Neuronal stem cell (in vitro differentiated cells): Measurements from ENCODE around the gene TMEM175.

Source experiments
- DNase-seq: peaks from one replicate; pipeline ENCODE4 v3.0.0-alpha.2; 2013; ENCODE audit warnings: low spot score
- H2AFZ ChIP-seq: one replicate; pipeline ENCODE4 v1.6.1; 2013; ENCODE audit warnings: mild to moderate bottlenecking, low read length, inconsistent platforms
- H2AK5ac ChIP-seq: 2 replicates; pipeline ENCODE4 v1.6.1; 2013; ENCODE audit warnings: low read depth, mild to moderate bottlenecking, inconsistent platforms, low read length, moderate library complexity, mixed read lengths
- H2BK120ac ChIP-seq: 2 replicates; pipeline ENCODE4 v1.6.1; 2013; ENCODE audit warnings: low read depth, mild to moderate bottlenecking, inconsistent platforms, low read length, moderate library complexity, mixed read lengths
- H2BK12ac ChIP-seq: one replicate; pipeline ENCODE4 v1.6.1; 2013; ENCODE audit warnings: low read length, inconsistent platforms
- H2BK15ac ChIP-seq: 2 replicates; pipeline ENCODE4 v1.6.1; 2013; ENCODE audit warnings: mild to moderate bottlenecking, low read length, inconsistent platforms, mixed read lengths
- H2BK5ac ChIP-seq: one replicate; pipeline ENCODE4 v1.6.1; 2013; ENCODE audit warnings: inconsistent platforms, mild to moderate bottlenecking, low read length, moderate library complexity
- H3K14ac ChIP-seq: one replicate; pipeline ENCODE4 v1.6.1; 2013; ENCODE audit warnings: low read length, inconsistent platforms
- H3K18ac ChIP-seq: 2 replicates; pipeline ENCODE4 v1.6.1; 2013; ENCODE audit warnings: low read length, inconsistent platforms
- H3K23ac ChIP-seq: 2 replicates; pipeline ENCODE4 v1.6.1; 2013; ENCODE audit warnings: low read depth, mild to moderate bottlenecking, mixed read lengths, low read length, inconsistent platforms; ENCODE audit not compliant: poor library complexity
- H3K27ac ChIP-seq: replicated peaks from 3 replicates; pipeline ENCODE4 v1.5.1; 2013; ENCODE audit warnings: low read length, inconsistent platforms
- H3K27me3 ChIP-seq, 3 experiments: 2 replicates each; pipeline ENCODE4 v1.6.1; 2013; ENCODE audit warnings: low read length in 3 of 3, mild to moderate bottlenecking in 2 of 3, inconsistent platforms in 1 of 3, low read depth in 1 of 3, mixed read lengths in 1 of 3, moderate library complexity in 1 of 3; ENCODE audit not compliant: control insufficient read depth in 3 of 3, insufficient read depth in 3 of 3
- H3K36me3 ChIP-seq, 2 donors: replicated peaks in 1 of 2; 2 replicates each; pipeline ENCODE4 v1.6.1; 2013; ENCODE audit warnings: low read length in 2 of 2; ENCODE audit not compliant: control insufficient read depth in 2 of 2, insufficient read depth in 2 of 2
- H3K4ac ChIP-seq: 2 replicates; pipeline ENCODE4 v1.6.1; 2013; ENCODE audit warnings: inconsistent platforms, mild to moderate bottlenecking, low read length, moderate library complexity
- H3K4me1 ChIP-seq, 2 donors: 1 replicate in 1 of 2; 2 replicates in 1 of 2; pipeline ENCODE4 v1.6.1; 2013; ENCODE audit warnings: low read length in 2 of 2, low read depth in 1 of 2; ENCODE audit not compliant: control insufficient read depth in 2 of 2, insufficient read depth in 1 of 2
- H3K4me2 ChIP-seq: one replicate; pipeline ENCODE4 v1.6.1; 2013; ENCODE audit warnings: mild to moderate bottlenecking, low read length, inconsistent platforms; ENCODE audit not compliant: insufficient read depth, poor library complexity, severe bottlenecking
- H3K4me3 ChIP-seq, 2 donors: 2 replicates each; pipeline ENCODE4 v1.5.1; 2013; ENCODE audit warnings: low read length in 2 of 2, mild to moderate bottlenecking in 2 of 2, inconsistent platforms in 1 of 2, moderate library complexity in 1 of 2
- H3K79me1 ChIP-seq: one replicate; pipeline ENCODE4 v1.6.1; 2013; ENCODE audit warnings: low read depth, mild to moderate bottlenecking, inconsistent platforms, low read length, moderate library complexity
- H3K9ac ChIP-seq: one replicate; pipeline ENCODE4 v1.6.1; 2013; ENCODE audit warnings: mild to moderate bottlenecking, low read depth, low read length, inconsistent platforms; ENCODE audit not compliant: poor library complexity
- H3K9me3 ChIP-seq, 2 donors: replicated peaks in 1 of 2; 2 replicates each; pipeline versions ENCODE3 to v1.6.1; 2013; ENCODE audit warnings: low read length in 2 of 2, mild to moderate bottlenecking in 2 of 2, inconsistent platforms in 1 of 2, low read depth in 1 of 2, mixed read lengths in 1 of 2, moderate library complexity in 1 of 2; ENCODE audit not compliant: control insufficient read depth in 2 of 2, insufficient read depth in 1 of 2
- H4K8ac ChIP-seq: one replicate; pipeline ENCODE4 v1.6.1; 2013; ENCODE audit warnings: low read depth, mild to moderate bottlenecking, inconsistent platforms, low read length, moderate library complexity
- H4K91ac ChIP-seq: one replicate; pipeline ENCODE4 v1.6.1; 2013; ENCODE audit warnings: low read length, low read depth, mild to moderate bottlenecking, inconsistent platforms; ENCODE audit not compliant: poor library complexity
- WGBS, 2 donors: extraction: QIAGEN DNeasy Blood & Tissue Kit; methylation state at CpG; one replicate each; pipeline ENCODE4 v1.1.7; 2013; ENCODE audit warnings: missing lambda C conversion rate in 2 of 2, mixed read lengths in 1 of 2; ENCODE audit not compliant: insufficient read length in 2 of 2, insufficient replicate concordance in 1 of 2; ENCODE audit errors: extremely low coverage in 2 of 2; 5-methylcytosine and 5-hydroxymethylcytosine counted together

TMEM175 gene

GRCh38 chr4:899556-899906 is 32.7 kb upstream of the TMEM175 start:
- Histone ChIP-seq H3K27ac (no peak overlapping the region), H3K4me1 (no peaks in the 10 kb centered on the region), H3K18ac (no peak overlapping the region), H2BK12ac (no peak overlapping the region), H3K14ac (no peak overlapping the region), H4K91ac (no peak overlapping the region), H4K8ac (no peak overlapping the region), H3K4me2 (no peak overlapping the region), H3K9ac (no peak overlapping the region), H3K4me3 (no peak overlapping the region), H3K79me1 (peaks cover 11% of the 10 kb centered on the region), H2AK5ac (no peak overlapping the region), H2BK120ac (no peak overlapping the region), H2BK15ac (no peak overlapping the region), H2AFZ (no peak overlapping the region), H3K4ac (no peak overlapping the region), H3K23ac (peak overlapping the region; percentile 2), H3K27me3 (no peaks in the 10 kb centered on the region), H2BK5ac (no peak overlapping the region), H3K9me3 (peaks cover 0 to 1% of the 10 kb centered on the region in 2 donors), H3K36me3 (peaks cover 13 to 47% of the 10 kb centered on the region in 2 donors)
- WGBS, 2 donors, result no CpG with 5 or more reads among the region's 12 CpGs
- no peak for DNase-seq

GRCh38 chr4:900073-900472 is 32.2 kb upstream of the TMEM175 start:
- H3K4me2 ChIP-seq, result no peak overlapping the region
- H2BK120ac ChIP-seq, result no peak overlapping the region
- H3K4ac ChIP-seq, result no peak overlapping the region
- WGBS, 2 donors, result no CpG with 5 or more reads among the region's 26 CpGs
- peaks cover 17 to 45% of the 10 kb centered on the region in 2 donors for H3K36me3 ChIP-seq
- H4K91ac ChIP-seq, result no peak overlapping the region
- no peak for DNase-seq
- H3K18ac ChIP-seq, result no peak overlapping the region
- no peak overlapping the region for H2BK5ac ChIP-seq
- H3K9me3 ChIP-seq, result peaks cover 0 to 1% of the 10 kb centered on the region in 2 donors
- H2BK12ac ChIP-seq, result no peak overlapping the region
- H3K27ac ChIP-seq, result no peak overlapping the region
- no peak overlapping the region for H3K9ac ChIP-seq
- no peak overlapping the region for H2BK15ac ChIP-seq
- H3K4me1 ChIP-seq, result no peaks in the 10 kb centered on the region
- no peaks in the 10 kb centered on the region for H3K27me3 ChIP-seq
- peaks cover 11% of the 10 kb centered on the region for H3K79me1 ChIP-seq
- no peak overlapping the region for H2AFZ ChIP-seq
- H3K23ac ChIP-seq, result no peak overlapping the region
- H3K4me3 ChIP-seq, result no peak overlapping the region
- no peak overlapping the region for H2AK5ac ChIP-seq
- H4K8ac ChIP-seq, result peak overlapping the region; percentile 17
- no peak overlapping the region for H3K14ac ChIP-seq

GRCh38 chr4:900721-901120 is 31.5 kb upstream of the TMEM175 start:
- H3K4me2 ChIP-seq, result no peak overlapping the region
- peaks cover 0 to 3% of the 10 kb centered on the region in 2 donors for H3K9me3 ChIP-seq
- H2BK5ac ChIP-seq, result peak overlapping the region; percentile 11
- DNase-seq, result no peak
- H2AK5ac ChIP-seq, result no peak overlapping the region
- H3K36me3 ChIP-seq, result peaks cover 13 to 39% of the 10 kb centered on the region in 2 donors
- H4K8ac ChIP-seq, result no peak overlapping the region
- H3K23ac ChIP-seq, result no peak overlapping the region
- H3K4ac ChIP-seq, result no peak overlapping the region
- no peaks in the 10 kb centered on the region for H3K27me3 ChIP-seq
- no peak overlapping the region for H3K14ac ChIP-seq
- H2AFZ ChIP-seq, result no peak overlapping the region
- no CpG with 5 or more reads among the region's 6 CpGs for WGBS, 2 donors
- H4K91ac ChIP-seq, result no peak overlapping the region
- H3K4me3 ChIP-seq, result no peak overlapping the region
- no peak overlapping the region for H3K18ac ChIP-seq
- H3K79me1 ChIP-seq, result peaks cover 11% of the 10 kb centered on the region
- H2BK12ac ChIP-seq, result no peak overlapping the region
- H3K9ac ChIP-seq, result no peak overlapping the region
- H3K4me1 ChIP-seq, result no peaks in the 10 kb centered on the region
- H2BK15ac ChIP-seq, result no peak overlapping the region
- H3K27ac ChIP-seq, result no peak overlapping the region
- no peak overlapping the region for H2BK120ac ChIP-seq

GRCh38 chr4:901192-901910 is 30.9 kb upstream of the TMEM175 start:
- peaks cover 15% of the 10 kb centered on the region for H3K79me1 ChIP-seq
- DNase-seq, result no peak

More at GRCh38 chr4:901192-901910, 30.9 kb upstream of the TMEM175 start:
- no peak overlapping the region for H2AFZ ChIP-seq
- H3K27me3 ChIP-seq, result no peaks in the 10 kb centered on the region
- H2AK5ac ChIP-seq, result no peak overlapping the region
- no peak overlapping the region for H3K14ac ChIP-seq
- no peak overlapping the region for H3K4me2 ChIP-seq
- no peak overlapping the region for H3K23ac ChIP-seq
- H3K36me3 ChIP-seq, result peaks cover 13 to 35% of the 10 kb centered on the region in 2 donors
- H3K27ac ChIP-seq, result no peak overlapping the region
- no peak overlapping the region for H3K18ac ChIP-seq
- H2BK12ac ChIP-seq, result no peak overlapping the region
- H3K9me3 ChIP-seq, result peaks cover 0 to 5% of the 10 kb centered on the region in 2 donors
- no CpG with 5 or more reads among the region's 28 CpGs for WGBS, 2 donors
- no peak overlapping the region for H2BK15ac ChIP-seq
- H3K4me3 ChIP-seq, result no peak overlapping the region
- peak overlapping the region; percentile 11 for H2BK5ac ChIP-seq
- peak overlapping the region; percentile 4 for H3K9ac ChIP-seq
- no peak overlapping the region for H4K91ac ChIP-seq
- H3K4ac ChIP-seq, result no peak overlapping the region
- no peak overlapping the region for H4K8ac ChIP-seq
- no peaks in the 10 kb centered on the region for H3K4me1 ChIP-seq
- H2BK120ac ChIP-seq, result no peak overlapping the region
